HepG2 (cell line): ENCODE measurements around the gene ATN1. TPM values are rescaled to one million over a fixed set of nuclear protein-coding genes. Genes with fewer than 3 reads are reported as not detected.

Experiments used
- EZH2 ChIP-seq: conservative IDR thresholded peaks from 2 replicates; pipeline ENCODE4 v1.6.1; 2012; ENCODE audit warnings: mild to moderate bottlenecking, low read depth, low read length, moderate library complexity
- MAFG ChIP-seq: sonication (generic); formaldehyde crosslinking; IDR thresholded peaks from 2 replicates; pipeline ENCODE4 v1.5.1; 2020; ENCODE audit warnings: mild to moderate bottlenecking, missing genetic modification reagents
- PHF20 ChIP-seq: sonication (generic); formaldehyde crosslinking; IDR thresholded peaks from 2 replicates; pipeline ENCODE4 v1.5.0; 2020; ENCODE audit warnings: mild to moderate bottlenecking, missing genetic modification reagents
- PHF5A ChIP-seq: IDR thresholded peaks from one replicate; pipeline ENCODE4 v1.6.1; 2018; ENCODE audit warnings: low read depth, missing genetic modification reagents; ENCODE audit not compliant: unreplicated experiment
- PHF8 ChIP-seq: sonication (generic); formaldehyde crosslinking; IDR thresholded peaks from 2 replicates; pipeline ENCODE4 v1.5.0; 2020; ENCODE audit warnings: missing genetic modification reagents
- SATB2 ChIP-seq: sonication (generic); formaldehyde crosslinking; IDR thresholded peaks from 2 replicates; pipeline ENCODE4 v1.5.0; 2020; ENCODE audit warnings: missing genetic modification reagents
- ZNF484 ChIP-seq: sonication (generic); formaldehyde crosslinking; IDR thresholded peaks from 2 replicates; pipeline ENCODE4 v1.5.1; 2020; ENCODE audit warnings: mild to moderate bottlenecking, low read depth, missing genetic modification reagents, borderline replicate concordance
- ZNF598 ChIP-seq: sonication (generic); formaldehyde crosslinking; IDR thresholded peaks from 2 replicates; pipeline ENCODE4 v1.5.1; 2020; ENCODE audit warnings: mild to moderate bottlenecking, missing genetic modification reagents, borderline replicate concordance
- ZNF776 ChIP-seq: sonication (generic); formaldehyde crosslinking; IDR thresholded peaks from 2 replicates; pipeline ENCODE4 v1.4.0; 2020; ENCODE audit warnings: mild to moderate bottlenecking, missing genetic modification reagents
- ZSCAN30 ChIP-seq: sonication (generic); formaldehyde crosslinking; IDR thresholded peaks from 2 replicates; pipeline ENCODE4 v1.5.0; 2020; ENCODE audit warnings: mild to moderate bottlenecking, missing genetic modification reagents
- polyA plus RNA-seq, 8 experiments: library from polyadenylated mRNA; depleted of rRNA in 3 of 8; stranded (reverse) in 7 of 8; unstranded in 1 of 8; fragments of >200 nt; fragmentation: Illumina TruSeq in 4 of 8; extraction: Trizol in 4 of 8; gene quantifications; 2 replicates each; pipeline versions ENCODE4 v1.2.1 to v1.2.3, GENCODE V29; 2011 to 2016; ENCODE audit warnings: low read depth in 4 of 8, missing spikeins in 1 of 8, mixed read lengths in 1 of 8; ENCODE audit not compliant: insufficient read depth in 1 of 8
- total RNA-seq, 5 experiments: library from RNA; depleted of rRNA; stranded (reverse); fragments of >200 nt; fragmentation: Illumina TruSeq; extraction: Trizol; gene quantifications; 2 replicates each; pipeline ENCODE4 v1.2.3, GENCODE V29; 2016; ENCODE audit warnings: low read depth in 1 of 5
- TF ChIP-seq, protein P1 (sequence below): sonication (generic); formaldehyde crosslinking; IDR thresholded peaks from 2 replicates; pipeline ENCODE4 v1.4.0; 2020; ENCODE audit warnings: mild to moderate bottlenecking, missing genetic modification reagents
- TF ChIP-seq, protein P2 (sequence below): sonication (generic); formaldehyde crosslinking; IDR thresholded peaks from 2 replicates; pipeline ENCODE4 v1.5.1; 2020; ENCODE audit warnings: mild to moderate bottlenecking, missing genetic modification reagents, moderate library complexity
- TF ChIP-seq, protein P3 (sequence below): sonication (generic); formaldehyde crosslinking; IDR thresholded peaks from 2 replicates; pipeline ENCODE4 v1.8.1; 2023; ENCODE audit warnings: mild to moderate bottlenecking, missing genetic modification reagents, borderline replicate concordance
- TF ChIP-seq, protein P4 (sequence below): IDR thresholded peaks from 2 replicates; pipeline ENCODE4 v1.6.1; 2012; ENCODE audit warnings: inconsistent platforms
- TF ChIP-seq, protein P5 (sequence below): sonication (generic); formaldehyde crosslinking; IDR thresholded peaks from 2 replicates; pipeline ENCODE4 v1.8.0; 2023; ENCODE audit warnings: mild to moderate bottlenecking, missing genetic modification reagents
- TF ChIP-seq, protein P6 (sequence below): sonication (generic); formaldehyde crosslinking; IDR thresholded peaks from 2 replicates; pipeline ENCODE4 v1.5.0; 2020; ENCODE audit warnings: mild to moderate bottlenecking, missing genetic modification reagents, borderline replicate concordance

Gene ATN1
- total and polyA plus RNA-seq, 2 of the 13 experiments (the other 11 are each of a cell fraction or from before 2014, with no cell fraction given), result 2.1 to 8.6 TPM

DNA sequence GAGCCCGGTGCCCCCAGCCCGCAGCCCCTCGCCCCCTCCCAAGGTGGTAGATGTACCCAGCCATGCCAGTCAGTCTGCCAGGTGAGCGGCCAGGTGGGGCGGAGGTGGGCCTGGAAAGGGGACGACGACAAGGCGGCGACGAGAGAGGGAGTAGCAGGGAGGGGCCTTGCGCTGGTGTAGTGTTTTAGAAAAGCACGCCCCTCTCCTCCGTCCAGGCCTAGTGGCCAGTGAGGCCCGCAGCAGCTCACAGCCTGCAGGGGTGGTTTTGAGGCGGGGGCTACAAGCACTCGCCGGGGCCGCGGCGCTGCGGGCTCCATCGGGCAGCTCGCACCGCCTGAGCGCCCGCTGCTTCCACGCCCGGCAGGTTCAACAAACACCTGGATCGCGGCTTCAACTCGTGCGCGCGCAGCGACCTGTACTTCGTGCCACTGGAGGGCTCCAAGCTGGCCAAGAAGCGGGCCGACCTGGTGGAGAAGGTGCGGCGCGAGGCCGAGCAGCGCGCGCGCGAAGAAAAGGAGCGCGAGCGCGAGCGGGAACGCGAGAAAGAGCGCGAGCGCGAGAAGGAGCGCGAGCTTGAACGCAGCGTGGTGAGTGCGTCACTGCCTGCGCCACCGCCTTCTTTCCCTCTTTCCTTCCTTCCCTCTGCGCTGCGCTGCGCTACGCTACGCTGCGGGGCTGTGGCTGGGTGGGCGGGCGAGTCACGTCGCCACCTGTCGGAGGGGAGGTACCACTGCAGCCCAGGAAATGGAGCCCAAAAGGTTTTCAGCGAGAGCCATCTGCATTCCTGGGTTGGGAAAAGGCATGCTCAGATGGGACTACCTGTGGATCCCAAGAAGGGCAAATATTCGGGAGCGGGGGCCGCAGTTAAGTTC lies 10.0 kb downstream of the ATN1 start (continued):
- TF ChIP-seq ZSCAN30 (CRISPR knock-in tag) (no peak), ZNF776 (CRISPR knock-in tag) (peak; percentile 92), PHF20 (CRISPR knock-in tag) (peak; percentile 94), SATB2 (CRISPR knock-in tag) (no peak), ZNF598 (CRISPR knock-in tag) (peak; percentile 94), MAFG (CRISPR knock-in tag) (no peak), ZNF484 (CRISPR knock-in tag) (0 out of 2 replicates have a peak, but pooled peaks have one; percentile 72), PHF8 (CRISPR knock-in tag) (peak; percentile 88), PHF5A (CRISPR knock-in tag) (peak; percentile 97), EZH2 (no peak)
- TF ChIP-seq, protein P1, sequence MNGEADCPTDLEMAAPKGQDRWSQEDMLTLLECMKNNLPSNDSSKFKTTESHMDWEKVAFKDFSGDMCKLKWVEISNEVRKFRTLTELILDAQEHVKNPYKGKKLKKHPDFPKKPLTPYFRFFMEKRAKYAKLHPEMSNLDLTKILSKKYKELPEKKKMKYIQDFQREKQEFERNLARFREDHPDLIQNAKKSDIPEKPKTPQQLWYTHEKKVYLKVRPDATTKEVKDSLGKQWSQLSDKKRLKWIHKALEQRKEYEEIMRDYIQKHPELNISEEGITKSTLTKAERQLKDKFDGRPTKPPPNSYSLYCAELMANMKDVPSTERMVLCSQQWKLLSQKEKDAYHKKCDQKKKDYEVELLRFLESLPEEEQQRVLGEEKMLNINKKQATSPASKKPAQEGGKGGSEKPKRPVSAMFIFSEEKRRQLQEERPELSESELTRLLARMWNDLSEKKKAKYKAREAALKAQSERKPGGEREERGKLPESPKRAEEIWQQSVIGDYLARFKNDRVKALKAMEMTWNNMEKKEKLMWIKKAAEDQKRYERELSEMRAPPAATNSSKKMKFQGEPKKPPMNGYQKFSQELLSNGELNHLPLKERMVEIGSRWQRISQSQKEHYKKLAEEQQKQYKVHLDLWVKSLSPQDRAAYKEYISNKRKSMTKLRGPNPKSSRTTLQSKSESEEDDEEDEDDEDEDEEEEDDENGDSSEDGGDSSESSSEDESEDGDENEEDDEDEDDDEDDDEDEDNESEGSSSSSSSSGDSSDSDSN (CRISPR knock-in tag), result peak; percentile 91; the same call in 1 of the 2 replicates
- TF ChIP-seq, protein P2, sequence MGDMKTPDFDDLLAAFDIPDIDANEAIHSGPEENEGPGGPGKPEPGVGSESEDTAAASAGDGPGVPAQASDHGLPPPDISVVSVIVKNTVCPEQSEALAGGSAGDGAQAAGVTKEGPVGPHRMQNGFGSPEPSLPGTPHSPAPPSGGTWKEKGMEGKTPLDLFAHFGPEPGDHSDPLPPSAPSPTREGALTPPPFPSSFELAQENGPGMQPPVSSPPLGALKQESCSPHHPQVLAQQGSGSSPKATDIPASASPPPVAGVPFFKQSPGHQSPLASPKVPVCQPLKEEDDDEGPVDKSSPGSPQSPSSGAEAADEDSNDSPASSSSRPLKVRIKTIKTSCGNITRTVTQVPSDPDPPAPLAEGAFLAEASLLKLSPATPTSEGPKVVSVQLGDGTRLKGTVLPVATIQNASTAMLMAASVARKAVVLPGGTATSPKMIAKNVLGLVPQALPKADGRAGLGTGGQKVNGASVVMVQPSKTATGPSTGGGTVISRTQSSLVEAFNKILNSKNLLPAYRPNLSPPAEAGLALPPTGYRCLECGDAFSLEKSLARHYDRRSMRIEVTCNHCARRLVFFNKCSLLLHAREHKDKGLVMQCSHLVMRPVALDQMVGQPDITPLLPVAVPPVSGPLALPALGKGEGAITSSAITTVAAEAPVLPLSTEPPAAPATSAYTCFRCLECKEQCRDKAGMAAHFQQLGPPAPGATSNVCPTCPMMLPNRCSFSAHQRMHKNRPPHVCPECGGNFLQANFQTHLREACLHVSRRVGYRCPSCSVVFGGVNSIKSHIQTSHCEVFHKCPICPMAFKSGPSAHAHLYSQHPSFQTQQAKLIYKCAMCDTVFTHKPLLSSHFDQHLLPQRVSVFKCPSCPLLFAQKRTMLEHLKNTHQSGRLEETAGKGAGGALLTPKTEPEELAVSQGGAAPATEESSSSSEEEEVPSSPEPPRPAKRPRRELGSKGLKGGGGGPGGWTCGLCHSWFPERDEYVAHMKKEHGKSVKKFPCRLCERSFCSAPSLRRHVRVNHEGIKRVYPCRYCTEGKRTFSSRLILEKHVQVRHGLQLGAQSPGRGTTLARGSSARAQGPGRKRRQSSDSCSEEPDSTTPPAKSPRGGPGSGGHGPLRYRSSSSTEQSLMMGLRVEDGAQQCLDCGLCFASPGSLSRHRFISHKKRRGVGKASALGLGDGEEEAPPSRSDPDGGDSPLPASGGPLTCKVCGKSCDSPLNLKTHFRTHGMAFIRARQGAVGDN (CRISPR knock-in tag), result peak; percentile 96
- TF ChIP-seq, protein P3, sequence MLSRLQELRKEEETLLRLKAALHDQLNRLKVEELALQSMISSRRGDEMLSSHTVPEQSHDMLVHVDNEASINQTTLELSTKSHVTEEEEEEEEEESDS (CRISPR knock-in tag), result peak; percentile 89; the same call in 1 of the 2 replicates
- TF ChIP-seq, protein P4, sequence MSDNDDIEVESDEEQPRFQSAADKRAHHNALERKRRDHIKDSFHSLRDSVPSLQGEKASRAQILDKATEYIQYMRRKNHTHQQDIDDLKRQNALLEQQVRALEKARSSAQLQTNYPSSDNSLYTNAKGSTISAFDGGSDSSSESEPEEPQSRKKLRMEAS, result peak; percentile 94
- TF ChIP-seq, protein P5, sequence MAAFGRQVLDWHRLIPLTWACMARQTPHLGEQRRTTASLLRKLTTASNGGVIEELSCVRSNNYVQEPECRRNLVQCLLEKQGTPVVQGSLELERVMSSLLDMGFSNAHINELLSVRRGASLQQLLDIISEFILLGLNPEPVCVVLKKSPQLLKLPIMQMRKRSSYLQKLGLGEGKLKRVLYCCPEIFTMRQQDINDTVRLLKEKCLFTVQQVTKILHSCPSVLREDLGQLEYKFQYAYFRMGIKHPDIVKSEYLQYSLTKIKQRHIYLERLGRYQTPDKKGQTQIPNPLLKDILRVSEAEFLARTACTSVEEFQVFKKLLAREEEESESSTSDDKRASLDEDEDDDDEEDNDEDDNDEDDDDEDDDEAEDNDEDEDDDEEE (CRISPR knock-in tag), result no peak; the same call in none of the 2 replicates
- TF ChIP-seq, protein P6, sequence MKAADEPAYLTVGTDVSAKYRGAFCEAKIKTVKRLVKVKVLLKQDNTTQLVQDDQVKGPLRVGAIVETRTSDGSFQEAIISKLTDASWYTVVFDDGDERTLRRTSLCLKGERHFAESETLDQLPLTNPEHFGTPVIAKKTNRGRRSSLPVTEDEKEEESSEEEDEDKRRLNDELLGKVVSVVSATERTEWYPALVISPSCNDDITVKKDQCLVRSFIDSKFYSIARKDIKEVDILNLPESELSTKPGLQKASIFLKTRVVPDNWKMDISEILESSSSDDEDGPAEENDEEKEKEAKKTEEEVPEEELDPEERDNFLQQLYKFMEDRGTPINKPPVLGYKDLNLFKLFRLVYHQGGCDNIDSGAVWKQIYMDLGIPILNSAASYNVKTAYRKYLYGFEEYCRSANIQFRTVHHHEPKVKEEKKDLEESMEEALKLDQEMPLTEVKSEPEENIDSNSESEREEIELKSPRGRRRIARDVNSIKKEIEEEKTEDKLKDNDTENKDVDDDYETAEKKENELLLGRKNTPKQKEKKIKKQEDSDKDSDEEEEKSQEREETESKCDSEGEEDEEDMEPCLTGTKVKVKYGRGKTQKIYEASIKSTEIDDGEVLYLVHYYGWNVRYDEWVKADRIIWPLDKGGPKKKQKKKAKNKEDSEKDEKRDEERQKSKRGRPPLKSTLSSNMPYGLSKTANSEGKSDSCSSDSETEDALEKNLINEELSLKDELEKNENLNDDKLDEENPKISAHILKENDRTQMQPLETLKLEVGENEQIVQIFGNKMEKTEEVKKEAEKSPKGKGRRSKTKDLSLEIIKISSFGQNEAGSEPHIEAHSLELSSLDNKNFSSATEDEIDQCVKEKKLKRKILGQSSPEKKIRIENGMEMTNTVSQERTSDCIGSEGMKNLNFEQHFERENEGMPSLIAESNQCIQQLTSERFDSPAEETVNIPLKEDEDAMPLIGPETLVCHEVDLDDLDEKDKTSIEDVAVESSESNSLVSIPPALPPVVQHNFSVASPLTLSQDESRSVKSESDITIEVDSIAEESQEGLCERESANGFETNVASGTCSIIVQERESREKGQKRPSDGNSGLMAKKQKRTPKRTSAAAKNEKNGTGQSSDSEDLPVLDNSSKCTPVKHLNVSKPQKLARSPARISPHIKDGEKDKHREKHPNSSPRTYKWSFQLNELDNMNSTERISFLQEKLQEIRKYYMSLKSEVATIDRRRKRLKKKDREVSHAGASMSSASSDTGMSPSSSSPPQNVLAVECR (CRISPR knock-in tag), result peak; percentile 90
